IPS-NIHi11 (cell line): ENCODE measurements around the gene PRSS21.

ENCODE experiments used
- DNase-seq: peaks from one replicate; pipeline ENCODE4 v3.0.0; 2012; ENCODE audit warnings: mixed read lengths, low spot score

PRSS21 gene

DNA sequence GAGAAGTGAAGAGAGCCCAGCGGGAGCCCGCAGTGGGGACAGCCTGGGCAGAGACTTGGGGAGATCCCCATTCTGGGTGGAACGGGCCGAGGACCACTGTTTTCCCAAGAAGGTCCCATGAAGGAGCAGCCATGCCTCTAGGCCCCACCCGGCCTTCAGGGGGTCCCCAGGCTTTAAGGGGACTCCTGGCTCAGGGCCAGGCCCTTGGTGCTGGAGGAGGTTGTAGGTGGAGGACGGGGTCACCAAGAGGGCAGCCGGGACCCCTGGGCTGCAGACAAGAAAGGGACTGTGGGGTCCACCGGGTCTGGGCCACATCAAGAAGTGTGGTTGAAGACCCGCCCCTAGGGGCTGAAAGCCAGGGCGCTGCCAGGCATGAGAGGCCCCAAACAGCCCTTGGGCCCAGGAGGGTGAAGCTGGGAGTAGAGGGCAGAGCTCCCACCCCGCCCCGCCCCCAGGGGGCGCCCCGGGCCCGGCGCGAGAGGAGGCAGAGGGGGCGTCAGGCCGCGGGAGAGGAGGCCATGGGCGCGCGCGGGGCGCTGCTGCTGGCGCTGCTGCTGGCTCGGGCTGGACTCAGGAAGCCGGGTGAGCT, at the start of gene PRSS21:
TSS of gene PRSS21 (plus strand) at position 487 of the 589 bp plus-strand sequence. CDS start at position 519, 32 bp downstream.
- peak; percentile 78 for DNase-seq

DNA sequence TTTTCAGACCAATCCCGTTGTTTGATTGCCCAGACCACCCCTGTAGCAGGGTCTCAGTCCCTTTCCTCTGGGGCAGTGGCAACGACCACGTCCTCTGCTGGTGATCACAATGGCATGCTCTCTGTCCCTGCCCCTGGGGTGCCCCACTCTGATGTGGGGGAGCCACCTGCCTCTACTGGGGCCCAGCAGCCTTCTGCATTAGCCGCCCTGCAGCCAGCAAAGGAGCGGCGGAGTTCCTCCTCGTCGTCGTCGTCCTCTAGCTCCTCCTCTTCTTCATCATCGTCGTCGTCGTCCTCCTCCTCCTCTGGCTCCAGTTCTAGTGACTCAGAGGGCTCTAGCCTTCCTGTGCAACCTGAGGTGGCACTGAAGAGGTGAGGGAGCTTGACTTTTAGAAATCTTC, 49.1 kb upstream of the PRSS21 start:
- no peak for DNase-seq

DNA sequence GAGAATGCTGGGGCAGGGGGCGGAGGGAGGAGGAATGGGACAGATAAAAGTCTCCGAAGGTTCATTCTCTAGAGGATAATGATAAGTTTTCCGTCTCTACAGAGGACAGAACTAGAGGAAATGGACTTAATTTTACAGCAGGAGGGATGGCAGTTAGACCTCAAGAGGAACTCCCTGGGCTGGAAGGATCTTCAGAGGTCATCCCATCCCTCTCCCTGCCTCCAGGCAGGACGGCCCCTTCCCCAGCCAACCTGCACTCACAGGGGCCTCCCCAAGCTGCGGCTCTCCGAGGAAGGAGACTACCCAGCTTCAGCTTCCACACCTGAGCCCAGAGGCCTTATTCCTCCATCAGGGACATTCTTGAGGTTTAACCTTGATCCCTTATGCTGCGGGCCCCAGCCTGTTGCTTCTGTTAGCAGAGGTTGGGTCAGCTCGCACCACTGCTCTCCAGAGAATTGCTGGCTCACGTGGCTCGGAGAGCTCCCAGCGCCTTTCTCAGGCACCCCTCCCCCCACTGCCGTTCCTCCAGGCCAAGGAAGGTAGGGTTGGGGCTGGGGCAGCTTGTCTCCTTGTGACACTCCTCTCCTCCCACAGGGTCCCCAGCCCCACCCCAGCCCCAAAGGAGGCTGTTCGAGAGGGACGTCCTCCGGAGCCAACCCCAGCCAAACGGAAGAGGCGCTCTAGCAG, 48.5 kb upstream of the PRSS21 start:
- no peak for DNase-seq

- no peak for DNase-seq
Measured at GRCh38 chr16:2769100-2769529, 47.9 kb upstream of the PRSS21 start.

DNA sequence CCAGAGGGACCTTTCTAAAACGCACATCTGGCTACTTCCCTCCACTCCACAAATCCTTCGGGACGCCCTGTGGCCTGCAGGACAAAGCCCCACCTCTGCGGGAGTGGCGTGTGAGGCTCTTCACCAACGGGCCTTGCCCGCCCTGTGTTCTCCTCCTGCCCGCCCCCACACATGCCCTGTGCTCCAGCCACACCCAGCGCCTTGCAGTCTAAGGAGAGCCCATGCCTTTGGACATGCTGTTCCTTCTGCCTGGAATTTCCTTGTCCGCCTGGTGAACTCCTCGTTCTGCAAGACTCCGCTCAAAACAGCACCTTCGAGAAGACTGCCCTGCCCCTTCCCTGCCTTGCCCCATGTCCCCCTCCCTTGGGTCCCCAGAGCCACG, 47.4 kb upstream of the PRSS21 start:
- DNase-seq: no peak

GRCh38 chr16:2770057-2770951, 46.7 kb upstream of the PRSS21 start:
- DNase-seq: peak; percentile 38

GRCh38 chr16:2771496-2772402, 45.3 kb upstream of the PRSS21 start:
- no peak for DNase-seq

DNA sequence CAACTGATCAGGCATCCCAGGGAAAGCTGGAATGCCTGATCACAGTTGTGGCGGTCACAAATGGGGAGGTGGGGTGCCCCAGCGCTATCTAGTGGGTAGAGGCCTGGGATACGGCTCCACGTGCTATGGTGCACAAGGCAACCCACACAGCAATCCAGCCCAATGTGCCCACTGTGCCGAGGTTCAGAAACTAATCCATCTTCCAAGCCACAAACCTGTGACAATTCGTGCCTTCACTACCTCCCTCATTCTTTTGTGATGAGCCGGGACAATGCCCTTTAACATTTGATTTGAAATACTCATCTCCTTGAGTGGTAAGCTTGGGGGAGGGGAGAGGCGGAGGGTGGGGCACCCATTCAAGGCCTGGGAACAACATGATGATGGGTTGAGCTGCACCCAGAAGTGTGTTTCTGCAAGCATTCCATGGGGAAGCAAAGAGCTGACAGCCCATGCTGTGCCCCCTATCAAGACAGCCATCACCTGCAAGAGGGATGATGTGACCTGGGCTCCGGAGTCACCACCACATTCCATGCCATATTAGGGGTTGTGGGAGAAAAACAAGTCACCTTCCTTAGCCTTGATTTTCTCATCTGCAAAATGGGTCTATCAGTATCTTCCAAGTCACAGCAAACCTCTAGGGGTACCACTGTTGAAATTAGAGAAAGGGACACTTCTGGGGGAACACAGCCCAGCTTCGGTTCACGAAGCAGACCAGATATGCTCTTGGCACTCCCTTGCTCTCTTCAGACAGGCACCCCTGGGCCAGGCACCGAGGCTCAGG, 43.7 kb upstream of the PRSS21 start:
- no peak for DNase-seq

DNA sequence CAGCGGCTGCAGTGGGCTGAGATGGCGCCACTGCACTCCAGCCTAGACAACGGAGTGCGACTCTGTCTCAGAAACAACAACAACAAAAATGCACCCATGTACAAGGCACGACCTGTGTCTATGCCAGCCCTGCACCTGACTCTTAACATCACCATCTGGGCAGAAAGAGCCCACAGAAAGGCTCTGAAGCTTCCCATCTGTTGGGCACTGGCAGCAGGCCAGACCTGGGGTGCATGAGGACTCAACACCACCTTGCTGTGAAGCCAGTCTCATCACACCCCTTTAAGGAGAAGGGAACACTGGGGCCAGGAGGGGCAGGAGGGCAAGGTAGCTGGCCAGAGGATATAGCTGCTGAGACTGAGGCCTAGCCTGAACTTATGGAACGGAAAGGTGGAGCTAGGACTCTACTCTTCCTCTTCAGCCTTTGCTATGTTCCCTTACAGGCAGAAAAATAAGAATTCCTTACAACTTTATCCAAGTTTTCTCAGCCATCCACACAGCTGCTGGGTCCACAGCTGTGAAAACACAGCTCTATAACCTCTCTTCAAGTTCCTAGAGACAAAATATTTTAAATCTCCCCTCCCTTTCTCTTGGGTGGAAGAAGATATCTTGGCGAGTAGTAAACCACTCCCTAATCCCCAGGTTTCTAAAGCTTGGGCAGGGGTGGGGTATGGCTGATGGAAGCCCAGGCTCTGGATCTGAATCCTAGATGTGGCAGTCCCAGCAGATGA, 42.7 kb upstream of the PRSS21 start:
- DNase-seq: no peak

- no peak for DNase-seq
Measured at GRCh38 chr16:2775131-2775716, 41.8 kb upstream of the PRSS21 start.

GRCh38 chr16:2775765-2776499, 41.1 kb upstream of the PRSS21 start:
- no peak for DNase-seq

DNA sequence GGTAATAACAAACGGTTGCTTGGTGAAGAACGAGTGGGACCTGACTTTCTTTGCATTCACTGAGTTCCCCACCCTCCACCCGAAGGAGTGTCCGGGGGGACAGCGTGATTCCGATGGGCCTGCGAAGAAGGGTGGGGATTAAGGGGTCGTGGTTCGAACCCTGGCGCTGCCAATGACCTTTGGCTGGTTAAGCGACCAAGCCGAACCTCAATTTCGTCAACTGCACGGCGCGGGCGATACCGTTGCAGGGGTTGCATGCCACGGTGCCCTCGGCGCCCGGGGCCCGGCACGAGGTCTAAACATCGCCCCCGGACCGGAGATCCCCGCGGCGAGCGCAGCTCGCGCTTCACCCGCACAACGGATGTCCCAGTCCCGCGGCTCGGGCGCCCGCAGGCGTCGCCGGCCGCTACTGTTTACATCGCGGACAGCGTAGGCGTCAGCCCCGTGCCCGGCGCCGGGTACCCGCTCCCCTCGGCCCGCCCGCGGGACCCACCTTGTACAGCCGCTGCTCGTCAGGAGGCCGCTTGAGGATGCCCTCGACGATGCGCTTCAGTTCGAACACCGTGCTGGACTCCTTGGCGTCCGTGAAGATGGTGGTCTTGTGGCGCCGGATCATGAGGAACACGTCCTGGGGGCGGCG, 40.4 kb upstream of the PRSS21 start:
- DNase-seq: peak; percentile 48

- DNase-seq: peak; percentile 99
Measured at GRCh38 chr16:2777231-2777902, 39.7 kb upstream of the PRSS21 start, which contains the start of gene ELOB. Gene ELOB, minus strand, starts transcription at chr16:2777280. Its CDS starts 41 bp downstream, at chr16:2777239.

DNA sequence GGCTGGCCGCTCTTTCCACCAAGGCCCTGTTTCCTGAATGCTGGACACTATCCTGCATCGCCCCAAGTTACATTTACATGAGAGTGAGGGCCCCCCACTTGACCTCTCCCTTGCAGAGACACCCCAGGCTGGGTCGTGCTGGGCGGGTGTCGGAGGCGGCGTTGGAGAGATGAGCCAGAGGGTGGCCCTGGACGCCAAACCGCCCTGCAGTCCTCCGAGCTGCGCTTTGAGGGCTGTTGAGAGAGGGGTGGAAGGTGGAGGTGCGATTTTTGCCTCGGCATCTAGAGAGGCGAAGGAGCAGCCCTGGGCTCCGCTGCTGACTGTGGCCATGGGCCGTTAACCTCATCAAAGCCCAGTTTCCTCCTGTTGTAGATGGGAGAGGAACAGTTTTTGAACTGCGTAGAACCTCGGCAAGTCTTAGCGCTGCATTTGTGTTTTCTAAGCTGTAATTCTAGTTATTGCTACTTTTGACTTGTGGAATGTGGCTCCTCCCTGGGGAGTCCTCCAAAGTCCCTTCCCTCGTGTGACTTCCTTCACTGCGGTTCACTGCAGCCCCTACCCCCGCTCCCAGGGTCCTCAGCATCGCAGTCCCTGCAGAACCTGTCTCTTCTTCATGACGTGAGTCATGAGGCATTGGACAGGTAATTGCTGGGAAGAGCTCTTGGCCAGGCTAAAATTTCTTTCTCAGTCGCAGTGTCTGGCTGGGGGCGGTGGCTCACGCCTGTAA, 39.0 kb upstream of the PRSS21 start:
- peak; percentile 50 for DNase-seq

GRCh38 chr16:2778630-2778958, 38.4 kb upstream of the PRSS21 start:
- no peak for DNase-seq

DNA sequence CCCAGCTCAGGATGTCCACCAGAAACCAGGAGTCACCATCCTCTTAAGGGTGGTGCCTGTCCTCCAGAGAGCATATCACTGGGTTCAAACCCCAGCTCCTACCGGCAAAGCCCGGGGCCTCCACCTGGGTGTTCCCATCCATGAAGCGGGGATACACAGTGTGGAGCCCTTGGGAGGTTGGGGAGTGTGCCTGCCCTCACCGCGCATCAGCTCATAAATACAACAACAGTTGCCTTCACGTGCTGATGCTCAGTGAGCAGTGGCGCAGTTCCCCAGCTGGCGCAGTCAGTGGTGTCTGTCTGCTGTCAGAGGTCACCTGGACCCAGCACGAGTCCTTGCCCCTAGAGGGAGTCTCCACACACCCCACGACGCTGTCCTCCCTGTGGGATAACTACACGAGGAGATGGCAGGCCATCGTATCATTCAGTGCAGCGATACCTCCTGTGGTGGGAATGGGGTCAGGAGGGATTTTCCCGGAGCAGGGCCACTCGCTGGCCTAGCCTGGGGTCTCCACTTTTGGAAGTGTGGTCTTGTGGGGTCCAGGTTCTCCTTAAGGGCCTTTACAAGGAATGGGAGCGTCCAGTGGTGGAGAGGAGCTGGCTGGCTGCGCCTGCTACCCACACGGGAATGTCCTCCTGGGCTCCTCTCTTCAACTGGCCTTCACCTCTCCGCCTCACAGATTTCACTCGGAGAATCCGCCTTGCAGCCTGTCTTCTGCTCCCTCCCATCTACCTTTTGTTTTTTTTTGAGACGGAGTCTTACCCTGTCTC, 37.7 kb upstream of the PRSS21 start:
- DNase-seq: no peak
